Stimulated activated CD8-positive, alpha-beta memory T cell treated with anti-CD3 and anti-CD28 coated beads, Interleukin-2, amount 100 ng/mL, for 48 hours (primary cell): ENCODE results near the gene COX20.
"Not testable (repeated sequence)": the region's sequence is repeated elsewhere in the genome, so short reads cannot be mapped to it uniquely, and the experiment has no call there.

Experiments used
- DNase-seq, 2 donors: peaks; one replicate each; pipeline ENCODE4 v3.0.0-alpha.2; 2020; ENCODE audit warnings: low read depth in 2 of 2

The COX20 gene

GRCh38 chr1:244822878-244823277 is 12.6 kb upstream of the COX20 start:
- DNase-seq, result no peak

- DNase-seq, result no peak
Measured at GRCh38 chr1:244826712-244827111, 8.7 kb upstream of the COX20 start.

- no peak for DNase-seq
Measured at GRCh38 chr1:244830639-244831038, 4.8 kb upstream of the COX20 start.

GRCh38 chr1:244833260-244833659 is 2.2 kb upstream of the COX20 start:
- DNase-seq, result not testable (repeated sequence)

GRCh38 chr1:244833734-244834542 is 1.5 kb upstream of the COX20 start:
- peak in 1 of 2 donors; percentile 21 for DNase-seq

- peak; percentile 84 to 85 for DNase-seq
Measured at GRCh38 chr1:244834543-244835275, 749 bp upstream of the COX20 start.

GRCh38 chr1:244836135-244836521 is 670 bp downstream of the COX20 start:
- DNase-seq, result no peak

- no peak for DNase-seq
Measured at GRCh38 chr1:244836584-244836983, 1.1 kb downstream of the COX20 start.

- no peak for DNase-seq
Measured at GRCh38 chr1:244837597-244838258, 2.3 kb downstream of the COX20 start.

GRCh38 chr1:244839656-244840055 is 4.2 kb downstream of the COX20 start:
- no peak for DNase-seq

GRCh38 chr1:244840219-244840794 is 4.8 kb downstream of the COX20 start:
- DNase-seq, result no peak

GRCh38 chr1:244841273-244841927 is 5.9 kb downstream of the COX20 start:
- DNase-seq, result no peak

GRCh38 chr1:244843148-244843978 is 7.9 kb downstream of the COX20 start:
- no peak for DNase-seq

- no peak for DNase-seq
Measured at GRCh38 chr1:244844155-244845121, 9.0 kb downstream of the COX20 start.

- DNase-seq, result no peak
Measured at GRCh38 chr1:244846653-244847052, 11.2 kb downstream of the COX20 start.

GRCh38 chr1:244849189-244849866 is 13.9 kb downstream of the COX20 start:
- no peak for DNase-seq

- no peak for DNase-seq
Measured at GRCh38 chr1:244850099-244850852, 14.8 kb downstream of the COX20 start.

GRCh38 chr1:244850896-244851295 is 15.4 kb downstream of the COX20 start:
- no peak for DNase-seq
